ENCODE results near the gene RASL12.
"Not testable (repeated sequence)": the region's sequence is repeated elsewhere in the genome, so short reads cannot be mapped to it uniquely, and the experiment has no call there.

The RASL12 gene

GRCh38 chr15:65028921-65029735 is 38.7 kb downstream of the RASL12 start, which contains the start of gene MTFMT:
TSS of gene MTFMT (minus strand) at chr15:65029639. CDS start at chr15:65029613, 26 bp downstream.
- peak; percentile 95 for DNase-seq (ENCODE audit: low spot score)

GRCh38 chr15:65028338-65028737 is 39.5 kb downstream of the RASL12 start:
- no peak for DNase-seq (ENCODE audit: low spot score)

GRCh38 chr15:65027593-65027992 is 40.2 kb downstream of the RASL12 start:
- DNase-seq (ENCODE audit: low spot score), result no peak

GRCh38 chr15:65026756-65027155 is 41.0 kb downstream of the RASL12 start:
- no peak for DNase-seq (ENCODE audit: low spot score)

GRCh38 chr15:65021488-65021887 is 46.3 kb downstream of the RASL12 start:
- no peak for DNase-seq (ENCODE audit: low spot score)

GRCh38 chr15:65020419-65020818 is 47.4 kb downstream of the RASL12 start:
- DNase-seq (ENCODE audit: low spot score), result no peak

GRCh38 chr15:65011198-65011597 is 56.6 kb downstream of the RASL12 start:
- DNase-seq (ENCODE audit: low spot score), result not testable (repeated sequence)

GRCh38 chr15:65008983-65009382 is 58.8 kb downstream of the RASL12 start:
- no peak for DNase-seq (ENCODE audit: low spot score)

GRCh38 chr15:65006876-65007275 is 60.9 kb downstream of the RASL12 start:
- no peak for DNase-seq (ENCODE audit: low spot score)

- no peak for DNase-seq (ENCODE audit: low spot score)
These were observed 62.8 kb downstream of the RASL12 start for GRCh38 chr15:65004993-65005392.

All from ecto neural progenitor cell (in vitro differentiated cells).